OCI-LY3 (cell line): ENCODE measurements around the gene PKLR.
"Not testable (repeated sequence)": the region's sequence is repeated elsewhere in the genome, so short reads cannot be mapped to it uniquely, and the experiment has no call there.

Experiments
- H2AFZ ChIP-seq: fragments of 200-600, 300-600 bp; shearing (Covaris generic); 2 replicates; pipeline ENCODE4 v1.6.0; 2014; ENCODE audit warnings: antibody characterized with exemption, low read depth, low read length
- H3K27ac ChIP-seq: fragments of 200-600, 300-600 bp; sonication (generic); 2 replicates; pipeline ENCODE4 v1.5.1; 2014; ENCODE audit warnings: mild to moderate bottlenecking, low read length, moderate library complexity, mixed read lengths
- H3K27me3 ChIP-seq: fragments of 200-600, 300-600 bp; sonication (generic); 2 replicates; pipeline ENCODE4 v1.6.1; 2014; ENCODE audit warnings: low read depth, low read length, mixed read lengths
- H3K36me3 ChIP-seq: fragments of 200-600, 300-600 bp; sonication (generic); replicated peaks from 2 replicates; pipeline ENCODE3; 2014; ENCODE audit warnings: low read depth, low read length, mixed read lengths
- H3K4me1 ChIP-seq: fragments of 300-600, 200-600 bp; sonication (generic); 2 replicates; pipeline ENCODE4 v1.6.1; 2014; ENCODE audit warnings: low read length, mixed read lengths
- H3K4me2 ChIP-seq: fragments of 200-600, 300-600 bp; sonication (generic); 2 replicates; pipeline ENCODE4 v1.6.1; 2014; ENCODE audit warnings: low read length, mixed read lengths
- H3K4me3 ChIP-seq: fragments of 300-600, 200-600 bp; sonication (generic); 2 replicates; pipeline ENCODE4 v1.5.1; 2014; ENCODE audit warnings: antibody characterized with exemption, mild to moderate bottlenecking, low read length, moderate library complexity
- H3K79me2 ChIP-seq: fragments of 300-600, 200-600 bp; shearing (Covaris generic); 2 replicates; pipeline ENCODE4 v1.6.1; 2014; ENCODE audit warnings: mild to moderate bottlenecking, low read length, mixed read lengths
- H3K9ac ChIP-seq: fragments of 300-600, 200-600 bp; shearing (Covaris generic); 2 replicates; pipeline ENCODE4 v1.6.0; 2014; ENCODE audit warnings: mild to moderate bottlenecking, low read length, moderate library complexity
- H3K9me3 ChIP-seq: fragments of 200-600, 300-600 bp; shearing (Covaris generic); 2 replicates; pipeline ENCODE4 v1.6.1; 2014; ENCODE audit warnings: low read length, mixed read lengths; ENCODE audit not compliant: insufficient read depth
- H4K20me1 ChIP-seq: fragments of 200-600, 300-600 bp; sonication (generic); 2 replicates; pipeline ENCODE4 v1.6.1; 2016; ENCODE audit warnings: low read length, mixed read lengths; ENCODE audit not compliant: insufficient read depth
- EZH2phosphoT487 ChIP-seq: fragments of 200-600 bp; shearing (Covaris generic); IDR thresholded peaks from 2 replicates; pipeline ENCODE4 v1.6.1; 2018; ENCODE audit warnings: antibody characterized with exemption, mixed run types, low read depth
- TF ChIP-seq, protein P1 (sequence below): fragments of 200-600, 300-600 bp; sonication (generic); IDR thresholded peaks from 2 replicates; pipeline ENCODE4 v1.5.1; 2014; ENCODE audit warnings: antibody characterized with exemption, low read length, low read depth

PKLR gene

DNA sequence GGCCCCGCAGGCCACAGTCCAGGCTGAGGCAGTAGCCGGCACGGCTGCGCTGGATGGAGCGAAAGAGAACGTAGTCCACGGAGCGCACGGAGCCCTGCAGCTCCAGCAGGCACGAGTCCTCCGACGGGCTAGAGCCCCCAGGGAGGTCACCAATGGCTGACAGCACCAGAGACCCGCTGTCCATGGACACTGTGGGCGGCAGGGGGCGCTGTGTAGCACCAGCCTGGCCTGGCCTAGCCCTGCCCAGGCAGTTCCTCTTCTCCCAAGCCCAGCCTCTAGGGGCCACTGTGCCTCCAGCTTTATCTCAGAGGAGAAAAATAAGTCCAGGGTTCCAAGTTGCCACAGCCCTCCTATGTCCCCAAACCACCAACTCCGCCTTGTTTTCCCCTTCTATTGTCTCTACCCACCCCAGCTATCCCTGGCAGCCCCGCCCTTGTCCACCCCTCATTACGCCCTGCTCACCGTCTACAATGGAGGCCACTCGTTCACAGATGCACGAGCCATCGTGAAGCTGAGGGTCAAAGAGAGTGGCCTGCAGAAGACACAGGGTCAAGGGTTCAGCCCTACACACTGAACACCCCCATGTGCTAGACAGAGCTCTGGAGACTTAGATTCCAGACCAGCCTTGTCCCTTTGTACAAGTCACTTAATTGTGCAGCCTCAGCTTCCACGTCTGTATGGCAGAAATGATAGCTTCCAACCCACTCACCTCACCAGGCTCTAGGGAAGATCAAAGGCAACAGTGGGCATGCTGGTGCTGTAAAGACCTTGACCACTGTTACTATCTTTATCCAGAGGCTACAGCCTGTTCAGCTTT, 50.4 kb downstream of the PKLR start:
- peak overlapping the region; percentile 70 for H3K9ac ChIP-seq
- no peaks in the 10 kb centered on the region for H3K9me3 ChIP-seq
- H2AFZ ChIP-seq: peak overlapping the region; percentile 58; the same call in 1 of the 2 replicates
- TF ChIP-seq EZH2phosphoT487: no peak
- TF ChIP-seq, protein P1, sequence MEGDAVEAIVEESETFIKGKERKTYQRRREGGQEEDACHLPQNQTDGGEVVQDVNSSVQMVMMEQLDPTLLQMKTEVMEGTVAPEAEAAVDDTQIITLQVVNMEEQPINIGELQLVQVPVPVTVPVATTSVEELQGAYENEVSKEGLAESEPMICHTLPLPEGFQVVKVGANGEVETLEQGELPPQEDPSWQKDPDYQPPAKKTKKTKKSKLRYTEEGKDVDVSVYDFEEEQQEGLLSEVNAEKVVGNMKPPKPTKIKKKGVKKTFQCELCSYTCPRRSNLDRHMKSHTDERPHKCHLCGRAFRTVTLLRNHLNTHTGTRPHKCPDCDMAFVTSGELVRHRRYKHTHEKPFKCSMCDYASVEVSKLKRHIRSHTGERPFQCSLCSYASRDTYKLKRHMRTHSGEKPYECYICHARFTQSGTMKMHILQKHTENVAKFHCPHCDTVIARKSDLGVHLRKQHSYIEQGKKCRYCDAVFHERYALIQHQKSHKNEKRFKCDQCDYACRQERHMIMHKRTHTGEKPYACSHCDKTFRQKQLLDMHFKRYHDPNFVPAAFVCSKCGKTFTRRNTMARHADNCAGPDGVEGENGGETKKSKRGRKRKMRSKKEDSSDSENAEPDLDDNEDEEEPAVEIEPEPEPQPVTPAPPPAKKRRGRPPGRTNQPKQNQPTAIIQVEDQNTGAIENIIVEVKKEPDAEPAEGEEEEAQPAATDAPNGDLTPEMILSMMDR: peak; percentile 100
- peak overlapping the region; percentile 77 for H3K4me3 ChIP-seq
- H3K4me2 ChIP-seq: peak overlapping the region; percentile 95
- no peaks in the 10 kb centered on the region for H3K27me3 ChIP-seq
- no peaks in the 10 kb centered on the region for H4K20me1 ChIP-seq
- peaks cover 16% of the 10 kb centered on the region for H3K36me3 ChIP-seq
- H3K79me2 ChIP-seq: peaks cover 5% of the 10 kb centered on the region; the same call in 1 of the 2 replicates
- H3K27ac ChIP-seq: peak overlapping the region; percentile 0; the same call in 1 of the 2 replicates
- peaks cover 20% of the 10 kb centered on the region for H3K4me1 ChIP-seq

- Histone ChIP-seq H2AFZ (peak overlapping the region; percentile 58; the same call in 1 of the 2 replicates), H3K4me1 (peaks cover 21% of the 10 kb centered on the region), H3K27me3 (no peaks in the 10 kb centered on the region), H3K4me3 (peak overlapping the region; percentile 77), H4K20me1 (no peaks in the 10 kb centered on the region), H3K27ac (no peak overlapping the region; the same call in 1 of the 2 replicates), H3K9me3 (no peaks in the 10 kb centered on the region), H3K79me2 (peaks cover 5% of the 10 kb centered on the region; the same call in 1 of the 2 replicates), H3K4me2 (peak overlapping the region; percentile 95), H3K36me3 (peaks cover 15% of the 10 kb centered on the region), H3K9ac (peak overlapping the region; percentile 70)
- TF ChIP-seq, protein P1: no peak
- no peak for TF ChIP-seq EZH2phosphoT487
Measured at GRCh38 chr1:155250246-155250632, 51.0 kb downstream of the PKLR start.

GRCh38 chr1:155247667-155248553, 53.3 kb downstream of the PKLR start:
- H3K9ac ChIP-seq: no peak overlapping the region
- no peak overlapping the region for H3K27ac ChIP-seq
- no peaks in the 10 kb centered on the region for H3K9me3 ChIP-seq
- H3K27me3 ChIP-seq: no peaks in the 10 kb centered on the region
- no peak overlapping the region for H3K4me2 ChIP-seq
- no peak overlapping the region for H2AFZ ChIP-seq
- no peaks in the 10 kb centered on the region for H4K20me1 ChIP-seq
- H3K79me2 ChIP-seq: peaks cover 8% of the 10 kb centered on the region
- no peak overlapping the region for H3K4me3 ChIP-seq
- TF ChIP-seq, protein P1: no peak
- no peak for TF ChIP-seq EZH2phosphoT487
- H3K36me3 ChIP-seq: peaks cover 15% of the 10 kb centered on the region
- H3K4me1 ChIP-seq: peaks cover 24% of the 10 kb centered on the region

GRCh38 chr1:155246796-155247195, 54.4 kb downstream of the PKLR start:
- H4K20me1 ChIP-seq, H3K27ac ChIP-seq, H3K4me2 ChIP-seq, H3K27me3 ChIP-seq, H3K9ac ChIP-seq, H3K4me3 ChIP-seq, H2AFZ ChIP-seq, H3K9me3 ChIP-seq, H3K79me2 ChIP-seq: not testable (repeated sequence)
- Histone ChIP-seq H3K4me1 (peaks cover 26% of the 10 kb centered on the region), H3K36me3 (peaks cover 15% of the 10 kb centered on the region)
